Measurements from ENCODE around the gene PIPOX.

DNA sequence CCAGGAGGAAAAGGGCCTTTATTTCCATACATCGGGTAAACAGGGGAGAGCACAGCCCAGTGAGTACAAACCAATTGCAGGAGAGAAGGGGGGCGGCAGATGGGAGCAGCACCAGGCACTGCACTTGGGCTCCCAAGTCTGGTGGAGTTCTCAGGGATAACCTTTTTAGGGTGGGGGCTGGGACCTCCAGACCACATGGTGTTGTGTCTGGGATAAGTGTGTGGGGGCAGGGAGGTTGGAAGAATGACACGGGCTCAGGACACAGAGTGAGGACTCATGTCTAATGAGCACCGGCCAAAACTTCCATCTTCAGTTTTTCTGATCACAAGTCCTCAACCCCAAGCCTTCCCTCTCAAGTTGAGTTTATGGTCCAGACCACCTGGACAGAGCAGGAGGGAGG is 30.6 kb downstream of the PIPOX start:
- TF ChIP-seq EZH2 (IDR thresholded peaks at IDR 0.05; ENCODE audit: borderline replicate concordance) = no peak
- TF ChIP-seq, protein P1, sequence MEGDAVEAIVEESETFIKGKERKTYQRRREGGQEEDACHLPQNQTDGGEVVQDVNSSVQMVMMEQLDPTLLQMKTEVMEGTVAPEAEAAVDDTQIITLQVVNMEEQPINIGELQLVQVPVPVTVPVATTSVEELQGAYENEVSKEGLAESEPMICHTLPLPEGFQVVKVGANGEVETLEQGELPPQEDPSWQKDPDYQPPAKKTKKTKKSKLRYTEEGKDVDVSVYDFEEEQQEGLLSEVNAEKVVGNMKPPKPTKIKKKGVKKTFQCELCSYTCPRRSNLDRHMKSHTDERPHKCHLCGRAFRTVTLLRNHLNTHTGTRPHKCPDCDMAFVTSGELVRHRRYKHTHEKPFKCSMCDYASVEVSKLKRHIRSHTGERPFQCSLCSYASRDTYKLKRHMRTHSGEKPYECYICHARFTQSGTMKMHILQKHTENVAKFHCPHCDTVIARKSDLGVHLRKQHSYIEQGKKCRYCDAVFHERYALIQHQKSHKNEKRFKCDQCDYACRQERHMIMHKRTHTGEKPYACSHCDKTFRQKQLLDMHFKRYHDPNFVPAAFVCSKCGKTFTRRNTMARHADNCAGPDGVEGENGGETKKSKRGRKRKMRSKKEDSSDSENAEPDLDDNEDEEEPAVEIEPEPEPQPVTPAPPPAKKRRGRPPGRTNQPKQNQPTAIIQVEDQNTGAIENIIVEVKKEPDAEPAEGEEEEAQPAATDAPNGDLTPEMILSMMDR (IDR thresholded peaks at IDR 0.05; ENCODE audit: poor library complexity) = no peak
- no peak for TF ChIP-seq EZH2phosphoT487 (IDR thresholded peaks at IDR 0.05; ENCODE audit: low read depth, severe bottlenecking, unreplicated experiment)
